ENCODE data around the gene KCNE4.
"Not testable (repeated sequence)": the region's sequence is repeated elsewhere in the genome, so short reads cannot be mapped to it uniquely, and the experiment has no call there.

Gene KCNE4

GRCh38 chr2:223058952-223059716, 7.1 kb downstream of the KCNE4 start:
- DNase-seq = no peak

GRCh38 chr2:223060201-223060825, 8.3 kb downstream of the KCNE4 start:
- DNase-seq = no peak

GRCh38 chr2:223062396-223062795, 10.4 kb downstream of the KCNE4 start:
- no peak for DNase-seq

- DNase-seq = no peak
Observed at GRCh38 chr2:223065107-223065506, 13.1 kb downstream of the KCNE4 start.

- no peak for DNase-seq
Observed at GRCh38 chr2:223066721-223067120, 14.7 kb downstream of the KCNE4 start.

- no peak for DNase-seq
Observed at GRCh38 chr2:223068071-223068470, 16.1 kb downstream of the KCNE4 start.

GRCh38 chr2:223069465-223069864, 17.5 kb downstream of the KCNE4 start:
- no peak for DNase-seq

- no peak for DNase-seq
Observed at GRCh38 chr2:223069988-223070387, 18.0 kb downstream of the KCNE4 start.

- no peak for DNase-seq
Observed at GRCh38 chr2:223071139-223071538, 19.1 kb downstream of the KCNE4 start.

GRCh38 chr2:223072826-223073225, 20.8 kb downstream of the KCNE4 start:
- DNase-seq = no peak

- no peak for DNase-seq
Observed at GRCh38 chr2:223075301-223076270, 23.6 kb downstream of the KCNE4 start.

GRCh38 chr2:223076573-223076972, 24.6 kb downstream of the KCNE4 start:
- no peak for DNase-seq

GRCh38 chr2:223078482-223078881, 26.5 kb downstream of the KCNE4 start:
- DNase-seq = no peak

GRCh38 chr2:223079378-223079777, 27.4 kb downstream of the KCNE4 start:
- DNase-seq = no peak

- no peak for DNase-seq
Observed at GRCh38 chr2:223079925-223080324, 27.9 kb downstream of the KCNE4 start.

- not testable (repeated sequence) for DNase-seq
Observed at GRCh38 chr2:223080790-223081360, 28.9 kb downstream of the KCNE4 start.

GRCh38 chr2:223081789-223082188, 29.8 kb downstream of the KCNE4 start:
- no peak for DNase-seq

GRCh38 chr2:223082706-223083105, 30.7 kb downstream of the KCNE4 start:
- no peak for DNase-seq

GRCh38 chr2:223083402-223084070, 31.5 kb downstream of the KCNE4 start:
- no peak for DNase-seq

GRCh38 chr2:223084873-223085272, 32.9 kb downstream of the KCNE4 start:
- no peak for DNase-seq

GRCh38 chr2:223086370-223086981, 34.5 kb downstream of the KCNE4 start:
- DNase-seq = no peak

GRCh38 chr2:223087466-223087865, 35.5 kb downstream of the KCNE4 start:
- no peak for DNase-seq

Measured in amniotic stem cell (primary cell).